Osteoblast (primary cell): Measurements from ENCODE around the gene CCND2. TPM values are rescaled to one million over a fixed set of nuclear protein-coding genes. Genes with fewer than 3 reads are reported as not detected.

Experiments used
- total RNA-seq: library from RNA; depleted of rRNA; stranded (reverse); fragments of >200 nt; gene quantifications from 2 replicates; pipeline ENCODE4 v1.2.3, GENCODE V29; 2012

The CCND2 gene
- total RNA-seq, 1 donor, result 2.5 TPM

Other genes with a start within 250 kb of the CCND2 start
- gene TIGAR, start 47.5 kb downstream of the CCND2 start, total RNA-seq, result 11.2 and 11.6 TPM in 2 replicates
- not detected in 2 replicates for gene FGF23, start 106.0 kb downstream of the CCND2 start, total RNA-seq
- gene FGF6, start 172.1 kb downstream of the CCND2 start, total RNA-seq, result not detected in 2 replicates